ENCODE data around the gene AGFG1. TPM values are rescaled to one million over a fixed set of nuclear protein-coding genes. Genes with fewer than 3 reads are reported as not detected.

Gene AGFG1
- total and polyA plus RNA-seq, 9 donors, result 21.3 to 78.9 (median 49.9) TPM

DNA sequence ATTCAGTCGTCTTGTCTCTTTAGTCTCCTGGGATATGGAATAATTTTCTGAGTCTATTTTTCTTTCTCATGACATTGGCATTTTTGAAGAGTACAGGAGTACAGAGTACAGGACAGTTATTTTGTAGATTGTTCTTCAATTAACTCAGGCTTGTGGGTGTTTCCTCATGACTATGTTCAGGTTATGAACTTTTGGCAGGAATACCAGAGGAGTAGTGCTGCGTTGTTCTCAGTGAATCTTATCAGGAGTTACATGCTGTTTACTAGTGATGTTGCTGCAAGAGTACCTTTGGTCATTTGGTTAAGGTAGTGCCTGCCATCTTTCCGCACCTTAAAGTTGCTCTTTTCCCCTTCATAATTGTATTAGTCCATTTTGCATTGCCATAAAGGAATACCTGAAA, 41.3 kb upstream of the AGFG1 start:
- Histone ChIP-seq H3K27ac (no peak overlapping the region), H3K4me3 (no peak overlapping the region), H3K9me3 (no peaks in the 10 kb centered on the region), H3K27me3 (no peaks in the 10 kb centered on the region), H3K4me1 (ENCODE audit: insufficient read depth) (no peaks in the 10 kb centered on the region), H3K36me3 (no peaks in the 10 kb centered on the region)
- WGBS, 3 donors, result 57 to 65% (median 58%) methylated on average over 3 of the region's 3 CpGs
- no peak for DNase-seq
- TF ChIP-seq EP300 (IDR thresholded peaks at IDR 0.05) (no peak), POLR2A (IDR thresholded peaks at IDR 0.05) (no peak)
- TF ChIP-seq, protein P1, sequence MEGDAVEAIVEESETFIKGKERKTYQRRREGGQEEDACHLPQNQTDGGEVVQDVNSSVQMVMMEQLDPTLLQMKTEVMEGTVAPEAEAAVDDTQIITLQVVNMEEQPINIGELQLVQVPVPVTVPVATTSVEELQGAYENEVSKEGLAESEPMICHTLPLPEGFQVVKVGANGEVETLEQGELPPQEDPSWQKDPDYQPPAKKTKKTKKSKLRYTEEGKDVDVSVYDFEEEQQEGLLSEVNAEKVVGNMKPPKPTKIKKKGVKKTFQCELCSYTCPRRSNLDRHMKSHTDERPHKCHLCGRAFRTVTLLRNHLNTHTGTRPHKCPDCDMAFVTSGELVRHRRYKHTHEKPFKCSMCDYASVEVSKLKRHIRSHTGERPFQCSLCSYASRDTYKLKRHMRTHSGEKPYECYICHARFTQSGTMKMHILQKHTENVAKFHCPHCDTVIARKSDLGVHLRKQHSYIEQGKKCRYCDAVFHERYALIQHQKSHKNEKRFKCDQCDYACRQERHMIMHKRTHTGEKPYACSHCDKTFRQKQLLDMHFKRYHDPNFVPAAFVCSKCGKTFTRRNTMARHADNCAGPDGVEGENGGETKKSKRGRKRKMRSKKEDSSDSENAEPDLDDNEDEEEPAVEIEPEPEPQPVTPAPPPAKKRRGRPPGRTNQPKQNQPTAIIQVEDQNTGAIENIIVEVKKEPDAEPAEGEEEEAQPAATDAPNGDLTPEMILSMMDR (IDR thresholded peaks at IDR 0.05), result no peak
- intact Hi-C loops (cut with DNase I), result no loop called here

DNA sequence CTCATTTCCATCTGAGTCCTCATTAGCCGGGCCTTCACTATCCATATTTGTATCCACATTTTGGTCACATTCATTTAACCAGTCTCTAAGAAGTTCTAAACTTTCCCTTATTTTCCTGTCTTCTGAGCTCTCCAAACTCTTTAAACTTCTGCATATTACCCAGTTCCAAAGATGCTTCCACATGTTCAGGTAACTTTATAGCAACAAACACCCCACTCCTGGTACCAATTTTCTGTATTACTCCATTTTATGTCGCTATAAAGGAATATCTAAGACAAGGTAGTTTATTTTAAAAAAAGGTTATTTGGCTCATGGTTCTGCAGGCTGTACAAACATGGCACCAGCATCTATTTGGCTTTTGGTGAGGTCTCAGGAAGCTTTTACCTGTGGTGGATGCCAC, 38.8 kb upstream of the AGFG1 start:
- Histone ChIP-seq H3K36me3 (no peaks in the 10 kb centered on the region), H3K4me1 (ENCODE audit: insufficient read depth) (no peaks in the 10 kb centered on the region), H3K27me3 (no peaks in the 10 kb centered on the region), H3K4me3 (no peak overlapping the region), H3K27ac (no peak overlapping the region), H3K9me3 (no peaks in the 10 kb centered on the region)
- intact Hi-C loops (cut with DNase I), result no loop called here
- TF ChIP-seq POLR2A (IDR thresholded peaks at IDR 0.05) (no peak), EP300 (IDR thresholded peaks at IDR 0.05) (no peak)
- TF ChIP-seq, protein P1 (IDR thresholded peaks at IDR 0.05), result no peak
- DNase-seq, result no peak
- WGBS, 3 donors, result 84 to 91% (median 87%) methylated on average over 2 of the region's 2 CpGs

DNA sequence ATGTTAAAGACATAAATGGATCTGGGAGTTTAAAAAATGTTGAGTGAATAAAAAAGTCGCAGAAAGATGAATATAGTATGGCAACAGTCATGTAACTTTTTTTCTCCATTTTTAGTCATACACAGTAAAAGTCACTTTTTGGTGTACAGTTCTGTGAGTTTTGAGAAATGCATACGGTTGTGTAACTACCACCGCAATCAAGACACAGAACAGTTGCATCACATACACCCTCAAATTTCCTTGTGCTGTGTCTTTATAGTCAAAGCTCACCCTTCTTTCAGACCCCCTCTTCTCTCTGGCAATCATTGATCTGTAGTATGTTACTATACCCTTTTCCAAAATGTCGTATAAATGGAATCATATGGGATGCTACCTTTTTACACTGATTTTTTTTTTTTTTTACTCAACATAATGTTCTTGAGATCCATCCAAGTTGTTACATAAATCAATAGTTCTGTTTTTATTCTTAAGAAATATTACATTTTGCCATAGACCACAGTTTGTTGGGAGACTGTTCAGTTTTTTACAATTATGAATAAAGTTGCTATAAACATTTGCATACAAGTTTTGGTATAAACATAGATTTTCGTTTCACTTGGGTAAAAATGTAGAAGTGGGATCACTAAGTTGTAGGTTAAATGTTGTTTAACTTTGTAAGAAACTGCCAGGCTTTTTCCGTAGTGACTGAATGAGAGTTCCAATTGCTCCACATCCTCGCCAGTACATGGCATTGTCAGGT, 35.4 kb upstream of the AGFG1 start:
- TF ChIP-seq POLR2A (IDR thresholded peaks at IDR 0.05) (no peak), EP300 (IDR thresholded peaks at IDR 0.05) (no peak)
- TF ChIP-seq, protein P1 (IDR thresholded peaks at IDR 0.05), result no peak

DNA sequence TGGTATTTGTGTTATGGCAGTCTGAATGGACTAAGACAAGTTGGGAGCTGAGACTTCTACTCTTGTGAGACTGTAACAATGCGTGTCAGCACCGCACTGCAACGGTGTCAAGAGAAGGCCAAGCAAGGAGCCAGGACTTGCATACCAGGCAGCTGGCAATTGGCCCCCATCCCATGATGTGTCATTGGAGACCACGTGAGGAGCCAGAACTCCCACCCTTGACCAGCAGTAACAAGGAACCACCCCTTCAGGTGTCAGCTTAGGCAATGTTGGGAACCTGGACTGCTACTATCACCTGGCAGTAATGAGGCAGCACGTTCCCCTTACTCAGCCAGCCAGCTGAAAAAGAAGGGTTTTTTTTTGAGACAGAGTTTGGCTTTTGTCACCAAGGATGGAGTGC, 32.7 kb upstream of the AGFG1 start:
- no peaks in the 10 kb centered on the region for H3K9me3 ChIP-seq
- no peak overlapping the region for H3K4me3 ChIP-seq
- DNase-seq, result no peak
- H3K27ac ChIP-seq, result no peak overlapping the region
- WGBS, 3 donors, result 76 to 82% (median 81%) methylated on average over 5 of the region's 5 CpGs
- intact Hi-C loops (cut with DNase I), result no loop called here
- no peaks in the 10 kb centered on the region for H3K4me1 ChIP-seq (ENCODE audit: insufficient read depth)
- TF ChIP-seq, protein P1 (IDR thresholded peaks at IDR 0.05), result no peak
- H3K27me3 ChIP-seq, result no peaks in the 10 kb centered on the region
- no peaks in the 10 kb centered on the region for H3K36me3 ChIP-seq

More for the DNA sequence above, 35.4 kb upstream of the AGFG1 start:
- no peak for DNase-seq
- Histone ChIP-seq H3K4me1 (ENCODE audit: insufficient read depth) (no peaks in the 10 kb centered on the region), H3K4me3 (no peak overlapping the region), H3K9me3 (no peaks in the 10 kb centered on the region), H3K27ac (no peak overlapping the region), H3K36me3 (no peaks in the 10 kb centered on the region), H3K27me3 (no peaks in the 10 kb centered on the region)
- 78 to 83% (median 80%) methylated on average over 7 of the region's 7 CpGs for WGBS, 3 donors
- intact Hi-C loops (cut with DNase I), result no loop called here
